ENCODE measurements around the gene SLC6A6. TPM values are rescaled to one million over a fixed set of nuclear protein-coding genes. Genes with fewer than 3 reads are reported as not detected.

Gene SLC6A6
- total RNA-seq, 1 donor from 2014 or later, result 24.2 TPM

DNA sequence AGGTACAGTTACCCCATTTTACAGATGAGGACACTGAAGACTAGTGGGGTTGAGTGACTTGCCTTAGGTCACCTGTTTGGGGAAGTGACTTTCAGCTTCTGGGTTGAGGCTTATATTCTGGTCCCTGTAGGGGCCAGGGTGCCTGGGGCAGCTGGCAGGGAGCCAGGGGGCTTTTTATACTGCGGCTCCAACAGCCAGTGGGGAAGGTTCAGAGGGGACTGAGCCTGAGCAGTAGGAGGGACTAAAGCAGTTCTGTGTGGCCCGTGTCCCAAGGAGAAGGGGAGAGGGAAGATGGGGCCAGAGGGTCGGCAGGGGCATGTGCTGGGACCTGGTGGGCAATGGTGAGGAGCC, 37.7 kb downstream of the SLC6A6 start:
- H3K9me3 ChIP-seq (ENCODE audit: insufficient read depth, low read depth, low read length), result no peaks in the 10 kb centered on the region
- Mint-ChIP-seq H3K36me3 (ENCODE audit: low read depth, unreplicated experiment) (peaks cover 6% of the 10 kb centered on the region), H3K27me3 (ENCODE audit: low read depth, unreplicated experiment) (no peaks in the 10 kb centered on the region), H3K9me3 (ENCODE audit: unreplicated experiment) (no peaks in the 10 kb centered on the region), H3K4me3 (ENCODE audit: unreplicated experiment) (no peak overlapping the region), H3K4me1 (ENCODE audit: low read depth, unreplicated experiment) (peaks cover 17% of the 10 kb centered on the region), H3K27ac (ENCODE audit: unreplicated experiment) (no peak overlapping the region)
- H3K4me1 ChIP-seq (ENCODE audit: insufficient read depth, low read length), result peaks cover 28% of the 10 kb centered on the region
- DNase-seq (ENCODE audit: low read depth) (no peak), FAIRE-seq (no peak)
- H3K36me3 ChIP-seq (ENCODE audit: insufficient read depth, low read length), result no peaks in the 10 kb centered on the region
- H2AFZ ChIP-seq (ENCODE audit: low read depth, low read length), result no peak overlapping the region
- H3K4me2 ChIP-seq (ENCODE audit: low read length), result peak overlapping the region; percentile 54
- H3K27me3 ChIP-seq (ENCODE audit: insufficient read depth, low read length), result no peaks in the 10 kb centered on the region
- no peak overlapping the region for H3K27ac ChIP-seq (ENCODE audit: low read depth, low read length)
- TF ChIP-seq, protein P1, sequence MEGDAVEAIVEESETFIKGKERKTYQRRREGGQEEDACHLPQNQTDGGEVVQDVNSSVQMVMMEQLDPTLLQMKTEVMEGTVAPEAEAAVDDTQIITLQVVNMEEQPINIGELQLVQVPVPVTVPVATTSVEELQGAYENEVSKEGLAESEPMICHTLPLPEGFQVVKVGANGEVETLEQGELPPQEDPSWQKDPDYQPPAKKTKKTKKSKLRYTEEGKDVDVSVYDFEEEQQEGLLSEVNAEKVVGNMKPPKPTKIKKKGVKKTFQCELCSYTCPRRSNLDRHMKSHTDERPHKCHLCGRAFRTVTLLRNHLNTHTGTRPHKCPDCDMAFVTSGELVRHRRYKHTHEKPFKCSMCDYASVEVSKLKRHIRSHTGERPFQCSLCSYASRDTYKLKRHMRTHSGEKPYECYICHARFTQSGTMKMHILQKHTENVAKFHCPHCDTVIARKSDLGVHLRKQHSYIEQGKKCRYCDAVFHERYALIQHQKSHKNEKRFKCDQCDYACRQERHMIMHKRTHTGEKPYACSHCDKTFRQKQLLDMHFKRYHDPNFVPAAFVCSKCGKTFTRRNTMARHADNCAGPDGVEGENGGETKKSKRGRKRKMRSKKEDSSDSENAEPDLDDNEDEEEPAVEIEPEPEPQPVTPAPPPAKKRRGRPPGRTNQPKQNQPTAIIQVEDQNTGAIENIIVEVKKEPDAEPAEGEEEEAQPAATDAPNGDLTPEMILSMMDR (IDR thresholded peaks at IDR 0.05; ENCODE audit: insufficient read depth, low read depth, low read length), result no peak
- TF ChIP-seq EZH2 (IDR thresholded peaks at IDR 0.05; ENCODE audit: insufficient read depth, low read length), result no peak
- no peak overlapping the region for H3K9ac ChIP-seq (ENCODE audit: low read length)
- H4K20me1 ChIP-seq (ENCODE audit: insufficient read depth, low read length), result peaks cover 70% of the 10 kb centered on the region
- H3K79me2 ChIP-seq (ENCODE audit: insufficient read depth, low read length), result peaks cover 15% of the 10 kb centered on the region
- no peak overlapping the region for H3K4me3 ChIP-seq (ENCODE audit: insufficient read depth, low read depth, low read length)

DNA sequence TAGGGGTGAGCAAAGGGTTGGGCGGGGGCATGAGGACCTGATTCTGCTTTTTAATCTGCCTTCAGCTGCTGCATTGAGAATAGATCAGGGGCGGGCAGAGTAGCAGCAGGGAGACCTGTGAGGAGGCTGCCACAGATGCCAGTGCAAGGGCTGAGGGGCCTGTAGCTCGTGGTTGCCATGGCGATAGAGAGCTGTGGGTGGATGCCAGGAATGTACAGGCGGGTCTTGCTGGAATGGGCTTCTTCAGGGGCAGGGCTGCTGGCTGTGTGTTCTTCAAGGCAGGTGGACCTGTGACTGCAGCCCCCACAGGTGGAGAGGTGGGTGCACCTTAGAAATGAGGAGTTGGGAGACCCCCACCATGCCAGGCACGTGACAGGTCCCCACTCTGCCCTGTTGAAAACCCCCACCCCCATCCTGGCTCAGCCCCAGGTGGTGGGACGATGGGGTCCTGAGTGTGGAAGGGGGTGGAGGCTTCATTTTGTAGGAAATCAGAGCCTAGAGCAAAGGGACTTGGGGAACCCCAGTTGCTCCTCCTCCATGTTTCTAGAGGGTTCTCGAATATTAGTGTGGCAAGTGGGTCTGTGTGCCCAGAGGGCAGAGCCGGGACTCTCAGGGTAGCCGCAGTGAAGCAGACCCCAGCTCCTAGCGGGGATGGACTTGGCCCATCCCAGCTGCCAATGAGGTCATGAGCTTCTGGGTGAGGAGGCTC, 38.3 kb downstream of the SLC6A6 start:
- H3K4me3 Mint-ChIP-seq (ENCODE audit: unreplicated experiment), result no peak overlapping the region
- Histone ChIP-seq H4K20me1 (ENCODE audit: insufficient read depth, low read length) (peaks cover 69% of the 10 kb centered on the region), H3K9ac (ENCODE audit: low read length) (no peak overlapping the region), H2AFZ (ENCODE audit: low read depth, low read length) (no peak overlapping the region), H3K36me3 (ENCODE audit: insufficient read depth, low read length) (peaks cover under 1% of the 10 kb centered on the region), H3K27me3 (ENCODE audit: insufficient read depth, low read length) (no peaks in the 10 kb centered on the region), H3K4me1 (ENCODE audit: insufficient read depth, low read length) (peaks cover 23% of the 10 kb centered on the region), H3K27ac (ENCODE audit: low read depth, low read length) (no peak overlapping the region), H3K4me3 (ENCODE audit: insufficient read depth, low read depth, low read length) (no peak overlapping the region), H3K4me2 (ENCODE audit: low read length) (no peak overlapping the region), H3K9me3 (ENCODE audit: insufficient read depth, low read depth, low read length) (no peaks in the 10 kb centered on the region), H3K79me2 (ENCODE audit: insufficient read depth, low read length) (peaks cover 15% of the 10 kb centered on the region)
- peaks cover 13% of the 10 kb centered on the region for H3K4me1 Mint-ChIP-seq (ENCODE audit: low read depth, unreplicated experiment)
- no peaks in the 10 kb centered on the region for H3K9me3 Mint-ChIP-seq (ENCODE audit: unreplicated experiment)
- no peaks in the 10 kb centered on the region for H3K27me3 Mint-ChIP-seq (ENCODE audit: low read depth, unreplicated experiment)
- DNase-seq (ENCODE audit: low read depth), result no peak
- FAIRE-seq, result no peak
- peaks cover 8% of the 10 kb centered on the region for H3K36me3 Mint-ChIP-seq (ENCODE audit: low read depth, unreplicated experiment)
- TF ChIP-seq, protein P1 (IDR thresholded peaks at IDR 0.05; ENCODE audit: insufficient read depth, low read depth, low read length), result no peak
- no peak overlapping the region for H3K27ac Mint-ChIP-seq (ENCODE audit: unreplicated experiment)

DNA sequence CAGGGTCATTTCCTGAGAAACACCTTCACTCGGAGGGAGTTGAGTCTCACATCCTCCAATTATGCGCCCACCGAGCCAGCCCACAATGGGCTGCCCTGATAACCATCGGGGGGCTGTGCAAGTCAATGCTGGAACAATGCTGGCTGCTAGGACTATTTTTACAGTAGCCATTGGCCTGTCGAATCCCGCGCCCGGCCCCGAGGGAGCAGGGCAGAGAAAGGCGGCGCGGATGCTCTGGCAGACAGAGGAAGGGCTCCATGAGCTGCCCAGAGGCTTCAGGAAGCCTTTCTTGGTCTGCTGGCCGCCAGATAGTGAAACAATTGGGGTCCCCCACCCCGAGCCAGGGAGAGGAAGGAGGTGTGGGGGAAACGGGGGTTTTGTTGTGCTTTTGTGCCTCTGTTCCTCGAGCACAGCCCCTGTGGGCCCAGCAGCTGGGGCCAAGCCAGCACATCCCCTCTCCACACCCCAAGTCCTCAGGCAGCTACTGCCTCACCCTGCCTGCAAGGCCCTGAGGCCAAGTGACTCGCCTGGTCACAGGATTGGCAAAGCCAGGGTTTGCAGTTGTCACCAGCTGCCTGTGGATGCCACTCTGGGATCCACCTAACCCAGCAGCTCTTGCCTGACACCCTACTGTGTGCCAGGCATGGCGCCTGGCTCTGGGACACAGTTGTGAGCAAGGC, 39.0 kb downstream of the SLC6A6 start:
- no peak overlapping the region for H3K27ac ChIP-seq (ENCODE audit: low read depth, low read length)
- H3K36me3 ChIP-seq (ENCODE audit: insufficient read depth, low read length), result peaks cover 5% of the 10 kb centered on the region
- peaks cover 9% of the 10 kb centered on the region for H3K36me3 Mint-ChIP-seq (ENCODE audit: low read depth, unreplicated experiment)
- peaks cover 67% of the 10 kb centered on the region for H4K20me1 ChIP-seq (ENCODE audit: insufficient read depth, low read length)
- no peak overlapping the region for H3K4me2 ChIP-seq (ENCODE audit: low read length)
- peaks cover 15% of the 10 kb centered on the region for H3K79me2 ChIP-seq (ENCODE audit: insufficient read depth, low read length)
- no peak overlapping the region for H3K27ac Mint-ChIP-seq (ENCODE audit: unreplicated experiment)
- no peak overlapping the region for H3K4me3 Mint-ChIP-seq (ENCODE audit: unreplicated experiment)
- no peak overlapping the region for H3K4me3 ChIP-seq (ENCODE audit: insufficient read depth, low read depth, low read length)
- no peaks in the 10 kb centered on the region for H3K27me3 Mint-ChIP-seq (ENCODE audit: low read depth, unreplicated experiment)
- peaks cover 23% of the 10 kb centered on the region for H3K4me1 ChIP-seq (ENCODE audit: insufficient read depth, low read length)
- H3K27me3 ChIP-seq (ENCODE audit: insufficient read depth, low read length), result no peaks in the 10 kb centered on the region
- no peak overlapping the region for H3K9ac ChIP-seq (ENCODE audit: low read length)
- FAIRE-seq (no peak), DNase-seq (ENCODE audit: low read depth) (no peak)
- H3K9me3 Mint-ChIP-seq (ENCODE audit: unreplicated experiment), result no peaks in the 10 kb centered on the region
- no peaks in the 10 kb centered on the region for H3K9me3 ChIP-seq (ENCODE audit: insufficient read depth, low read depth, low read length)
- H3K4me1 Mint-ChIP-seq (ENCODE audit: low read depth, unreplicated experiment), result peaks cover 13% of the 10 kb centered on the region
- no peak overlapping the region for H2AFZ ChIP-seq (ENCODE audit: low read depth, low read length)
- no peak for TF ChIP-seq EZH2 (IDR thresholded peaks at IDR 0.05; ENCODE audit: insufficient read depth, low read length)
- TF ChIP-seq, protein P1 (IDR thresholded peaks at IDR 0.05; ENCODE audit: insufficient read depth, low read depth, low read length), result no peak

Measured in astrocyte (in vitro differentiated cells and primary cell).